HepG2 (cell line): ENCODE data around the gene DAPK3. TPM values are rescaled to one million over a fixed set of nuclear protein-coding genes. Genes with fewer than 3 reads are reported as not detected.
A peak's percentile ranks its signal among the peaks of the same experiment; 100 is the strongest.

Experiments used
- KLF16 ChIP-seq, 2 experiments: sonication (generic) in 1 of 2; formaldehyde crosslinking in 1 of 2; IDR thresholded peaks; 2 replicates each; pipeline versions ENCODE4 v1.6.1 to v1.8.0; 2016 to 2023; ENCODE audit warnings: missing genetic modification reagents in 2 of 2, missing compliant biosample characterization in 1 of 2
- POLR2AphosphoS2 ChIP-seq: IDR thresholded peaks from 2 replicates; pipeline ENCODE4 v1.6.1; 2011; ENCODE audit warnings: low read depth, low read length, improper control_type of control experiment
- STAT5B ChIP-seq: sonication (generic); formaldehyde crosslinking; IDR thresholded peaks from 2 replicates; pipeline ENCODE4 v1.4.0; 2020; ENCODE audit warnings: missing genetic modification reagents
- XRCC5 ChIP-seq: fragments of 200-400 bp; formaldehyde crosslinking; optimal IDR thresholded peaks from 2 replicates; pipeline ENCODE3; 2017; ENCODE audit warnings: mild to moderate bottlenecking, low read length
- ZNF207 ChIP-seq: fragments of 450-650 bp; IDR thresholded peaks from 2 replicates; pipeline ENCODE4 v1.6.1; 2016; ENCODE audit warnings: antibody characterized with exemption, borderline replicate concordance
- ZNF354B ChIP-seq: sonication (generic); formaldehyde crosslinking; IDR thresholded peaks from 2 replicates; pipeline ENCODE4 v1.8.0; 2022; ENCODE audit warnings: mild to moderate bottlenecking, missing genetic modification reagents
- ZNF746 ChIP-seq: sonication (generic); formaldehyde crosslinking; IDR thresholded peaks from 2 replicates; pipeline ENCODE4 v1.8.0; 2022; ENCODE audit warnings: mild to moderate bottlenecking, missing genetic modification reagents
- polyA plus RNA-seq, 8 experiments: library from polyadenylated mRNA; depleted of rRNA in 3 of 8; stranded (reverse) in 7 of 8; unstranded in 1 of 8; fragments of >200 nt; fragmentation: Illumina TruSeq in 4 of 8; extraction: Trizol in 4 of 8; gene quantifications; 2 replicates each; pipeline versions ENCODE4 v1.2.1 to v1.2.3, GENCODE V29; 2011 to 2016; ENCODE audit warnings: low read depth in 4 of 8, missing spikeins in 1 of 8, mixed read lengths in 1 of 8; ENCODE audit not compliant: insufficient read depth in 1 of 8
- total RNA-seq, 5 experiments: library from RNA; depleted of rRNA; stranded (reverse); fragments of >200 nt; fragmentation: Illumina TruSeq; extraction: Trizol; gene quantifications; 2 replicates each; pipeline ENCODE4 v1.2.3, GENCODE V29; 2016; ENCODE audit warnings: low read depth in 1 of 5
- TF ChIP-seq, protein P1 (sequence below): sonication (generic); formaldehyde crosslinking; IDR thresholded peaks from 2 replicates; pipeline ENCODE4 v1.4.0; 2020; ENCODE audit warnings: missing genetic modification reagents
- TF ChIP-seq, protein P2 (sequence below): sonication (generic); formaldehyde crosslinking; IDR thresholded peaks from 2 replicates; pipeline ENCODE4 v1.5.0; 2020; ENCODE audit warnings: mild to moderate bottlenecking, missing genetic modification reagents, borderline replicate concordance
- TF ChIP-seq, protein P3 (sequence below): sonication (generic); formaldehyde crosslinking; conservative IDR thresholded peaks from 2 replicates; pipeline ENCODE4 v1.4.0; 2020; ENCODE audit warnings: missing genetic modification reagents
- TF ChIP-seq, protein P4 (sequence below): sonication (generic); formaldehyde crosslinking; IDR thresholded peaks from 2 replicates; pipeline ENCODE4 v1.4.0; 2020; ENCODE audit warnings: missing genetic modification reagents
- TF ChIP-seq, protein P5 (sequence below): sonication (generic); formaldehyde crosslinking; IDR thresholded peaks from 2 replicates; pipeline ENCODE4 v1.8.0; 2022; ENCODE audit warnings: low read depth, missing genetic modification reagents

The DAPK3 gene
- total and polyA plus RNA-seq, 2 of the 13 experiments (the other 11 are each of a cell fraction or from before 2014, with no cell fraction given) = 30.5 to 37.3 TPM

DNA sequence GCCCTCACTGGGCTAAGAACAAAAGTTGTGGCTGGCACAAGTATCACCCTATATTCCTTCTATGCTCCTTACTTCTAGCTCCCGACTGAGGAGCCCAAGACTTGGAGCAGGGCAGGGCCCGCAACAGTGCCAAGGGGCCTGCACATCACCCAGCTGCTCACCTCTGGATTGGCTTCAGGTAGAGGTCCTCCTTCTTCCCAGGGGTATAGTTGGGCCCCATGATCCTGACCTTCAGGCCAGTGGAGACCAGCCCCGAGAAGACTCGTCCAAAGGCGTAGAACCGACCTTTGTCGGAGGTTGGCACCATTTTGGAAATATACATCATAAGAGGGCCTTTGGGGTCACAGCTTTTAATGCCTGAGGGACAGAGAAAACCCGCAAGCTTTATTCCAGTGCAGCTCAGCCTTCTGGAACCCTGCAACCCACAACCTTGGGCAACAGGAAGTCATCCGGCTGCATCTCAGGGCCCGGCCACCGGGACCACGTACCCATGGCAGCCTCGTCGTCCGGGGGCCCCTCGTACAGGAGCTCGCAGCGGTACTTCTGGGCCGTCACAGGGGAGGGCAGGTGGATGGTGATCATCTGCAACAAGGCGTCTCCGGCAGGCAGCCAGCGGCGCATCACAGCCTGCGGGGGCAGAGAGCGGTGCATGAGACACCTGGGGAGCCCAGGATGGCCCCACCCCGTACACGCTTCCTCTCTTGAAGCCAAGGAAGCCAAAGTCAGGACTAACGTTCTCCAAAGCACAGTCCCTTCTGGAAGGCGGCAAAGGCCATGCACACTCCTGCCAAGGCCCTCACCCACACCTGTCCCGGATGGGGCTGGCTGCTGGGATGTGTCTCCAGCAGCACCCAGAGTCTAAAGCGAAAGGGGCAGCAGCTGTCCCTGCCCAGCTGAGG, 9.7 kb upstream of the DAPK3 start (continued):
- TF ChIP-seq, protein P1, sequence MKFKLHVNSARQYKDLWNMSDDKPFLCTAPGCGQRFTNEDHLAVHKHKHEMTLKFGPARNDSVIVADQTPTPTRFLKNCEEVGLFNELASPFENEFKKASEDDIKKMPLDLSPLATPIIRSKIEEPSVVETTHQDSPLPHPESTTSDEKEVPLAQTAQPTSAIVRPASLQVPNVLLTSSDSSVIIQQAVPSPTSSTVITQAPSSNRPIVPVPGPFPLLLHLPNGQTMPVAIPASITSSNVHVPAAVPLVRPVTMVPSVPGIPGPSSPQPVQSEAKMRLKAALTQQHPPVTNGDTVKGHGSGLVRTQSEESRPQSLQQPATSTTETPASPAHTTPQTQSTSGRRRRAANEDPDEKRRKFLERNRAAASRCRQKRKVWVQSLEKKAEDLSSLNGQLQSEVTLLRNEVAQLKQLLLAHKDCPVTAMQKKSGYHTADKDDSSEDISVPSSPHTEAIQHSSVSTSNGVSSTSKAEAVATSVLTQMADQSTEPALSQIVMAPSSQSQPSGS (CRISPR knock-in tag) = no peak
- TF ChIP-seq, protein P2, sequence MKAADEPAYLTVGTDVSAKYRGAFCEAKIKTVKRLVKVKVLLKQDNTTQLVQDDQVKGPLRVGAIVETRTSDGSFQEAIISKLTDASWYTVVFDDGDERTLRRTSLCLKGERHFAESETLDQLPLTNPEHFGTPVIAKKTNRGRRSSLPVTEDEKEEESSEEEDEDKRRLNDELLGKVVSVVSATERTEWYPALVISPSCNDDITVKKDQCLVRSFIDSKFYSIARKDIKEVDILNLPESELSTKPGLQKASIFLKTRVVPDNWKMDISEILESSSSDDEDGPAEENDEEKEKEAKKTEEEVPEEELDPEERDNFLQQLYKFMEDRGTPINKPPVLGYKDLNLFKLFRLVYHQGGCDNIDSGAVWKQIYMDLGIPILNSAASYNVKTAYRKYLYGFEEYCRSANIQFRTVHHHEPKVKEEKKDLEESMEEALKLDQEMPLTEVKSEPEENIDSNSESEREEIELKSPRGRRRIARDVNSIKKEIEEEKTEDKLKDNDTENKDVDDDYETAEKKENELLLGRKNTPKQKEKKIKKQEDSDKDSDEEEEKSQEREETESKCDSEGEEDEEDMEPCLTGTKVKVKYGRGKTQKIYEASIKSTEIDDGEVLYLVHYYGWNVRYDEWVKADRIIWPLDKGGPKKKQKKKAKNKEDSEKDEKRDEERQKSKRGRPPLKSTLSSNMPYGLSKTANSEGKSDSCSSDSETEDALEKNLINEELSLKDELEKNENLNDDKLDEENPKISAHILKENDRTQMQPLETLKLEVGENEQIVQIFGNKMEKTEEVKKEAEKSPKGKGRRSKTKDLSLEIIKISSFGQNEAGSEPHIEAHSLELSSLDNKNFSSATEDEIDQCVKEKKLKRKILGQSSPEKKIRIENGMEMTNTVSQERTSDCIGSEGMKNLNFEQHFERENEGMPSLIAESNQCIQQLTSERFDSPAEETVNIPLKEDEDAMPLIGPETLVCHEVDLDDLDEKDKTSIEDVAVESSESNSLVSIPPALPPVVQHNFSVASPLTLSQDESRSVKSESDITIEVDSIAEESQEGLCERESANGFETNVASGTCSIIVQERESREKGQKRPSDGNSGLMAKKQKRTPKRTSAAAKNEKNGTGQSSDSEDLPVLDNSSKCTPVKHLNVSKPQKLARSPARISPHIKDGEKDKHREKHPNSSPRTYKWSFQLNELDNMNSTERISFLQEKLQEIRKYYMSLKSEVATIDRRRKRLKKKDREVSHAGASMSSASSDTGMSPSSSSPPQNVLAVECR = no peak
- TF ChIP-seq XRCC5 (no peak), STAT5B (CRISPR knock-in tag) (no peak), ZNF354B (CRISPR knock-in tag) (no peak), ZNF207 (no peak), POLR2AphosphoS2 (peak; percentile 84; the same call in 1 of the 2 replicates), ZNF746 (CRISPR knock-in tag) (no peak), KLF16 (CRISPR knock-in tag; IDR thresholded peaks at IDR 0.05) (no peak)
- TF ChIP-seq, protein P3, sequence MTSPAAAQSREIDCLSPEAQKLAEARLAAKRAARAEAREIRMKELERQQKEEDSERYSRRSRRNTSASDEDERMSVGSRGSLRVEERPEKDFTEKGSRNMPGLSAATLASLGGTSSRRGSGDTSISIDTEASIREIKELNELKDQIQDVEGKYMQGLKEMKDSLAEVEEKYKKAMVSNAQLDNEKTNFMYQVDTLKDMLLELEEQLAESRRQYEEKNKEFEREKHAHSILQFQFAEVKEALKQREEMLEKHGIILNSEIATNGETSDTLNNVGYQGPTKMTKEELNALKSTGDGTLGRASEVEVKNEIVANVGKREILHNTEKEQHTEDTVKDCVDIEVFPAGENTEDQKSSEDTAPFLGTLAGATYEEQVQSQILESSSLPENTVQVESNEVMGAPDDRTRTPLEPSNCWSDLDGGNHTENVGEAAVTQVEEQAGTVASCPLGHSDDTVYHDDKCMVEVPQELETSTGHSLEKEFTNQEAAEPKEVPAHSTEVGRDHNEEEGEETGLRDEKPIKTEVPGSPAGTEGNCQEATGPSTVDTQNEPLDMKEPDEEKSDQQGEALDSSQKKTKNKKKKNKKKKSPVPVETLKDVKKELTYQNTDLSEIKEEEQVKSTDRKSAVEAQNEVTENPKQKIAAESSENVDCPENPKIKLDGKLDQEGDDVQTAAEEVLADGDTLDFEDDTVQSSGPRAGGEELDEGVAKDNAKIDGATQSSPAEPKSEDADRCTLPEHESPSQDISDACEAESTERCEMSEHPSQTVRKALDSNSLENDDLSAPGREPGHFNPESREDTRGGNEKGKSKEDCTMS (CRISPR knock-in tag) = no peak
- TF ChIP-seq, protein P4, sequence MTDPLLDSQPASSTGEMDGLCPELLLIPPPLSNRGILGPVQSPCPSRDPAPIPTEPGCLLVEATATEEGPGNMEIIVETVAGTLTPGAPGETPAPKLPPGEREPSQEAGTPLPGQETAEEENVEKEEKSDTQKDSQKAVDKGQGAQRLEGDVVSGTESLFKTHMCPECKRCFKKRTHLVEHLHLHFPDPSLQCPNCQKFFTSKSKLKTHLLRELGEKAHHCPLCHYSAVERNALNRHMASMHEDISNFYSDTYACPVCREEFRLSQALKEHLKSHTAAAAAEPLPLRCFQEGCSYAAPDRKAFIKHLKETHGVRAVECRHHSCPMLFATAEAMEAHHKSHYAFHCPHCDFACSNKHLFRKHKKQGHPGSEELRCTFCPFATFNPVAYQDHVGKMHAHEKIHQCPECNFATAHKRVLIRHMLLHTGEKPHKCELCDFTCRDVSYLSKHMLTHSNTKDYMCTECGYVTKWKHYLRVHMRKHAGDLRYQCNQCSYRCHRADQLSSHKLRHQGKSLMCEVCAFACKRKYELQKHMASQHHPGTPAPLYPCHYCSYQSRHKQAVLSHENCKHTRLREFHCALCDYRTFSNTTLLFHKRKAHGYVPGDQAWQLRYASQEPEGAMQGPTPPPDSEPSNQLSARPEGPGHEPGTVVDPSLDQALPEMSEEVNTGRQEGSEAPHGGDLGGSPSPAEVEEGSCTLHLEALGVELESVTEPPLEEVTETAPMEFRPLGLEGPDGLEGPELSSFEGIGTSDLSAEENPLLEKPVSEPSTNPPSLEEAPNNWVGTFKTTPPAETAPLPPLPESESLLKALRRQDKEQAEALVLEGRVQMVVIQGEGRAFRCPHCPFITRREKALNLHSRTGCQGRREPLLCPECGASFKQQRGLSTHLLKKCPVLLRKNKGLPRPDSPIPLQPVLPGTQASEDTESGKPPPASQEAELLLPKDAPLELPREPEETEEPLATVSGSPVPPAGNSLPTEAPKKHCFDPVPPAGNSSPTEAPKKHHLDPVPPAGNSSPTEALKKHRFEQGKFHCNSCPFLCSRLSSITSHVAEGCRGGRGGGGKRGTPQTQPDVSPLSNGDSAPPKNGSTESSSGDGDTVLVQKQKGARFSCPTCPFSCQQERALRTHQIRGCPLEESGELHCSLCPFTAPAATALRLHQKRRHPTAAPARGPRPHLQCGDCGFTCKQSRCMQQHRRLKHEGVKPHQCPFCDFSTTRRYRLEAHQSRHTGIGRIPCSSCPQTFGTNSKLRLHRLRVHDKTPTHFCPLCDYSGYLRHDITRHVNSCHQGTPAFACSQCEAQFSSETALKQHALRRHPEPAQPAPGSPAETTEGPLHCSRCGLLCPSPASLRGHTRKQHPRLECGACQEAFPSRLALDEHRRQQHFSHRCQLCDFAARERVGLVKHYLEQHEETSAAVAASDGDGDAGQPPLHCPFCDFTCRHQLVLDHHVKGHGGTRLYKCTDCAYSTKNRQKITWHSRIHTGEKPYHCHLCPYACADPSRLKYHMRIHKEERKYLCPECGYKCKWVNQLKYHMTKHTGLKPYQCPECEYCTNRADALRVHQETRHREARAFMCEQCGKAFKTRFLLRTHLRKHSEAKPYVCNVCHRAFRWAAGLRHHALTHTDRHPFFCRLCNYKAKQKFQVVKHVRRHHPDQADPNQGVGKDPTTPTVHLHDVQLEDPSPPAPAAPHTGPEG = no peak
- TF ChIP-seq, protein P5, sequence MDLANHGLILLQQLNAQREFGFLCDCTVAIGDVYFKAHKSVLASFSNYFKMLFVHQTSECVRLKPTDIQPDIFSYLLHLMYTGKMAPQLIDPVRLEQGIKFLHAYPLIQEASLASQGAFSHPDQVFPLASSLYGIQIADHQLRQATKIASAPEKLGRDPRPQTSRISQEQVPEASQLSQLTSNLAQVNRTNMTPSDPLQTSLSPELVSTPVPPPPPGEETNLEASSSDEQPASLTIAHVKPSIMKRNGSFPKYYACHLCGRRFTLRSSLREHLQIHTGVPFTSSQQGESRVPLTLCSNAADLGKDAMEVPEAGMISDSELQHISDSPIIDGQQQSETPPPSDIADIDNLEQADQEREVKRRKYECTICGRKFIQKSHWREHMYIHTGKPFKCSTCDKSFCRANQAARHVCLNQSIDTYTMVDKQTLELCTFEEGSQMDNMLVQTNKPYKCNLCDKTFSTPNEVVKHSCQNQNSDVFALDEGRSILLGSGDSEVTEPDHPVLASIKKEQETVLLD (CRISPR knock-in tag) = no peak
